Mucosa of descending colon (tissue), 3 donors: ENCODE measurements around the gene CACNB4. TPM values are rescaled to one million over a fixed set of nuclear protein-coding genes. Genes with fewer than 3 reads are reported as not detected.

Source experiments
- ATAC-seq: fragments of 200-7000 bp; cut with Tn5 transposase; one replicate; pipeline ENCODE4 v1.9.1; 2020; ENCODE audit warnings: mild to moderate bottlenecking, moderate library complexity
- DNase-seq, 3 donors: peaks; one replicate each; pipeline ENCODE4 v3.0.0-alpha.2; 2020
- H3K36me3 ChIP-seq: fragments of 200-600 bp; one replicate; pipeline ENCODE4 v1.8.0; 2021; ENCODE audit warnings: low read depth, mild to moderate bottlenecking
- H3K4me1 ChIP-seq: fragments of 200-600 bp; one replicate; pipeline ENCODE4 v1.8.0; 2021; ENCODE audit warnings: low read depth, mild to moderate bottlenecking
- H3K4me3 ChIP-seq: fragments of 200-600 bp; one replicate; pipeline ENCODE4 v1.8.0; 2021; ENCODE audit warnings: mild to moderate bottlenecking
- H3K9me3 ChIP-seq: fragments of 200-600 bp; one replicate; pipeline ENCODE4 v1.8.0; 2021; ENCODE audit warnings: mild to moderate bottlenecking
- CTCF ChIP-seq: fragments of 200-600 bp; IDR thresholded peaks from one replicate; pipeline ENCODE4 v1.8.0; 2022; ENCODE audit warnings: antibody characterized with exemption, mild to moderate bottlenecking
- intact Hi-C, 2 donors: fragments of 100-400 bp; cut with DNase I in 1 of 2; cut with micrococcal nuclease in 1 of 2; formaldehyde crosslinking; loops; one replicate each; pipeline versions ENCODE4 v1.11.0 to v1.11.1; 2022; cut with DNase I, micrococcal nuclease
- total RNA-seq, 3 donors: library from RNA; stranded (reverse); fragmentation: NEBNext Ultra II Directional in 2 of 3; extraction: Animal tissue kit (Norgen Biotek cat#: 25700) in 2 of 3; gene quantifications; one replicate each; pipeline versions ENCODE4 v1.2.1 to v1.2.4, GENCODE V29; 2021 to 2023
- donor health status: DM: no; HTN: no; CAD: no; lungs with moderate emphysema.
- donor health status: DM: no; HTN: no; CAD: no.
- donor health status: DM: no; HTN: yes; CAD: no.

CACNB4 gene
- total RNA-seq, 3 donors from 2014 or later: 1.0 to 1.8 (median 1.4) TPM

GRCh38 chr2:151936626-151937025 lies 162.2 kb downstream of the CACNB4 start:
- TF ChIP-seq CTCF: no peak
- ATAC-seq: no peak
- H3K4me1 ChIP-seq: no peaks in the 10 kb centered on the region
- intact Hi-C loops: no loop called here
- H3K36me3 ChIP-seq: no peaks in the 10 kb centered on the region
- no peaks in the 10 kb centered on the region for H3K9me3 ChIP-seq
- DNase-seq: no peak
- H3K4me3 ChIP-seq: no peak overlapping the region

- H3K4me3 ChIP-seq: no peak overlapping the region
- no peaks in the 10 kb centered on the region for H3K4me1 ChIP-seq
- ATAC-seq (no peak), DNase-seq (no peak)
- no peak for TF ChIP-seq CTCF
- intact Hi-C loops: no loop called here
- no peaks in the 10 kb centered on the region for H3K36me3 ChIP-seq
- no peaks in the 10 kb centered on the region for H3K9me3 ChIP-seq
Observed at GRCh38 chr2:151933266-151933804, 165.5 kb downstream of the CACNB4 start.

GRCh38 chr2:151931756-151932155 lies 167.1 kb downstream of the CACNB4 start:
- Histone ChIP-seq H3K9me3 (no peaks in the 10 kb centered on the region), H3K4me1 (no peaks in the 10 kb centered on the region), H3K36me3 (no peaks in the 10 kb centered on the region), H3K4me3 (no peak overlapping the region)
- DNase-seq (no peak), ATAC-seq (no peak)
- TF ChIP-seq CTCF: no peak
- intact Hi-C loops: no loop called here

GRCh38 chr2:151931030-151931611 lies 167.7 kb downstream of the CACNB4 start:
- intact Hi-C loops: no loop called here
- no peaks in the 10 kb centered on the region for H3K4me1 ChIP-seq
- no peak overlapping the region for H3K4me3 ChIP-seq
- H3K36me3 ChIP-seq: no peaks in the 10 kb centered on the region
- no peaks in the 10 kb centered on the region for H3K9me3 ChIP-seq
- ATAC-seq (no peak), DNase-seq (no peak)
- TF ChIP-seq CTCF: no peak

GRCh38 chr2:151930042-151930441 lies 168.8 kb downstream of the CACNB4 start:
- no peaks in the 10 kb centered on the region for H3K4me1 ChIP-seq
- no peaks in the 10 kb centered on the region for H3K9me3 ChIP-seq
- DNase-seq: no peak
- no peak for ATAC-seq
- intact Hi-C loops: no loop called here
- H3K36me3 ChIP-seq: no peaks in the 10 kb centered on the region
- H3K4me3 ChIP-seq: no peak overlapping the region
- TF ChIP-seq CTCF: no peak

- DNase-seq (no peak), ATAC-seq (no peak)
- no peaks in the 10 kb centered on the region for H3K9me3 ChIP-seq
- H3K4me1 ChIP-seq: no peaks in the 10 kb centered on the region
- no peak for TF ChIP-seq CTCF
- H3K36me3 ChIP-seq: no peaks in the 10 kb centered on the region
- intact Hi-C loops: no loop called here
- H3K4me3 ChIP-seq: no peak overlapping the region
Observed at GRCh38 chr2:151928380-151928779, 170.5 kb downstream of the CACNB4 start.
